DMS79 treated with DMSO at 0.1 percent for 48 hours (cell line): ENCODE measurements around the gene PITPNM2.

ENCODE experiments used
- DNase-seq: peaks from one replicate; lab custom pipeline; 2025; lab: John Stamatoyannopoulos, UW

PITPNM2 gene

GRCh38 chr12:123143736-123144461, 7.0 kb downstream of the PITPNM2 start:
- no peak for DNase-seq

DNA sequence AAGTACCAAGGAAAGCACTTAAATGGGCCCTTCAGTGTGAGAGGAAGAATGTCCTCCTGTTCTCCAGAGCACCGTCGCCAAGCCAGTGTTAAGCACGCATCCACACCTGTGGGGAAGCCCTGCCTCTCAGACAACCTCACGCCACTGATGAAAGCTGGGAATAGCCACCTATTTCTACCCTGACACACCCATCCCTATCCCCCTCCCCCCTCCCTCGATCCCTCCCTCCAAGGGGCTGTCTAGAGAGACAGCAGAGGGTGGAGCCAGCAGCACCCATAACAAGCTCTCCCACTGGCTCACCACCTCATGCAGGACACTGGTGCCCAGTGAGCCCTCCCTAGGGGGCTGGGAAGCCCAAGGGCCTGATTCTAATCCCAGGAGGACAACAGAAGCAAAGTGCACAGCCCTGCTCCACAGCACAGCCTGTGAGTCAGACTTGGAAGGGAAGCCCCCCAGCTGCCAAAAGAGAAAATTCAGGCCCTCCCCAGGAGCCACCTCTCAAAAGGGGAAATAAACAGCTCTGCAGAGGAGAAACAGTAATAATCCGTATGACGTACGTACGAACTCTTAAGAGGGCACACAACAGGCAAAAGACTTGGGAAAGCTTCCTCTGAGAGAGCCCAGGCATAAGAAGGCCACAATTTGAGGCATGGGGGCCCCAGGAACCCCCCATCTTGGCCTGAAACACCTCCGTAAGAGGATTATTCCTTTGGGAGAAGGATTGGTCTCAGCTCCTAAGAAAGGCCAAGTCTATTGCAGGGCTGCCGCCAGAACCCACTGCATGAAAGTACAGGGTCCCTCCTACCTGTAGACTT, 7.8 kb downstream of the PITPNM2 start:
- DNase-seq: peak; percentile 90

DNA sequence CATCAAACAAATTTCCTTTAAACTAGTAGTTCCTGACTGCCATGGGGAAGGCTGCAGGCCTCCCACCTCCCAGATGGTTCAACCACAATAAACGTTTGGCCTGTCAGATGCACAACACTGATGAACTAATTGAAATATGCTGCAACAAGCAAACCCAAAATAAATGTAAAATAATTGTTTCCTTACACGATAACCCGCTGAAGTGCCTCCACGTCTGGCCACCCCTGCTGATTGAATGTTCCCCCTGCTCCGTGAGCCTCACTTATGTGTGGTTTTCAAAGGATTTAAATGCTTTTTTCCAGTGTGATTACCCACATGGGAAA, 8.4 kb downstream of the PITPNM2 start:
- no peak for DNase-seq

GRCh38 chr12:123141615-123142517, 9.0 kb downstream of the PITPNM2 start:
- DNase-seq: peak; percentile 88

- DNase-seq: no peak
Observed at GRCh38 chr12:123140676-123141614, 9.9 kb downstream of the PITPNM2 start.

- DNase-seq: no peak
Observed at GRCh38 chr12:123139926-123140675, 10.8 kb downstream of the PITPNM2 start.

DNA sequence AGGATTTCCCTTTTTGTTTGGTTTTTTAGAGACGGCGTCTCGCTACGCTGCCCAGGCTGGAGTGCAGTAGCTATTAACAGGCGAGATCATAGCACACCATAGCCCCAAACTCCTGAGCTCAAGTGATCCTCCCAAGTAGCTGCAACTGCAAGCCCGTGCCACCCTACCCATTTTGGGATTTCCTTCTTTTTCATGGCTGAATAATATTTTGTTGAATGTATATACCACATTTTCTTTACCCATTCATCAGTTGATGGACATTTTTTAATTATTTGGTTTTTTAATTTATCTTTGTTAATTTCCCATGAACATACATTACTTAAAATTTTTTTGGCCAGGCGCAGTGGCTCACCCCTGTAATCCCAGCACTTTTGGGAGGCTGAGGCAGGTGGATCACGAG, 15.2 kb downstream of the PITPNM2 start:
- DNase-seq: no peak

- DNase-seq: no peak
Observed at GRCh38 chr12:123134826-123135225, 16.1 kb downstream of the PITPNM2 start.

DNA sequence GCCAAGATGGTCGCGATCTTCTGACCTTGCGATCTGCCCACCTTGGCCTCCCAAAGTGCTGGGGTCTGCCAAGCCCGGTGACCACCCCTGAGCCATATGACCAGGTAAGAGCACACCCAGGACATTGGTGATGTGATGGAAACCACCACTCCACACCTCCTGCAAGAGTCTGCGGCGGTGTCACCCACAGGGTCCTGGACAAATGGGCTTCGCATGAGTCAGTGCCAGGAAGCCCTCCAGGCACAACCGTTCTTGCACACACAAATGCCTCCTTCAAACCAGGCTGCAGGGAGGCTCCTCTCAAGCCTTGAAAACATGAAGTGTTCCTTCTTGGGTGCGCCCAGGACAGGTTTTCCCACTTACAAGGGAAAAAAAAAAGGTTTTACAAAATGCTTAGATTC, 16.6 kb downstream of the PITPNM2 start:
- peak; percentile 87 for DNase-seq

DNA sequence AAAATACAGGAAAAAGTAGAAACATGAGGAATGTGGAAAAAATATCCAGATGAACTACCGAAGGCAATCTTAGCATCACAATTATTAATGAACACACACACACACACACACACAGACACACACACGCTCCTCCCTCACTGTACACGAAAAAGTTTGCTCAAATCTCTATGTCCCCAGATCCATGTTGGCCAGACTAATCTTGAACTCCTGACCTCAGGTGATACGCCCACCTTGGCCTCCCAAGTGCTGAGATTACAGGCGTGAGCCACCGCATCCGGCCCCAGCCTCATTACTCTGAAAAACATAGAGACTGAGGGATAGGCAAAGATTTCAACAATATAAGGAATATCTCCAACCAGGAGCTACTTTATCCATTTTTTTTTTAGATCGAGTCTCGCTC, 17.2 kb downstream of the PITPNM2 start:
- no peak for DNase-seq

DNA sequence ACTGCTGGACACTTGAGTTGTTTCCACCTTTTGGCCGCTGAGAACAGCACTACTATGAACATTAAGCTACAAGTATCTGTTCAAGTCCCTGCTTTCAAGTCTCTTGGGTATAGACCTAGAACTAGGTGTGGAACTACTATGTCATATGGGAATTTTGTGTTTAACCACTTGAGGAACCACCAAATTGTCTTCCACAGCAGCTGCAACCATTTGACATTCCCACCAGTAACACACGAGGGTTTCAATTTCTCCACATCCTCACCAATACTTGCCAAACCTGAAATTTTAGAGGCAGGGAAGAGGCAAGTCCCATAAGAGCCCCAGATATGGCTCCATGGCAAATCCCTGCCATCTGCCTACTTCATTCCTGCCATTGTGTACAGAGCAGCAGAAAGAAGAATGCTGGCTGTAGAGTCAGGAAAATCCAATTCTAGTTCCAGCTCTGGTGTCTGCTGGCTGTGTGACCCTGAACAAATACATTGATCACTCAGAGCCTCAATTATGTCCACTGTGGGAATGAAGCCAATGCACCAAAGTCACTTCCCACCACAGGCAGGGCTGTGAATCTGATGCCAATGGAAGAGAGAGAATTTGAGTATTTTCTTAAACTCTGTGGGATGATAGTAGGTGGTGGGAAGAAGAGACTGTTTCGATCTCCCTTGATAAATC, 17.8 kb downstream of the PITPNM2 start:
- DNase-seq: peak; percentile 58

- DNase-seq: peak; percentile 99
Observed at GRCh38 chr12:123131879-123132402, 18.9 kb downstream of the PITPNM2 start.

DNA sequence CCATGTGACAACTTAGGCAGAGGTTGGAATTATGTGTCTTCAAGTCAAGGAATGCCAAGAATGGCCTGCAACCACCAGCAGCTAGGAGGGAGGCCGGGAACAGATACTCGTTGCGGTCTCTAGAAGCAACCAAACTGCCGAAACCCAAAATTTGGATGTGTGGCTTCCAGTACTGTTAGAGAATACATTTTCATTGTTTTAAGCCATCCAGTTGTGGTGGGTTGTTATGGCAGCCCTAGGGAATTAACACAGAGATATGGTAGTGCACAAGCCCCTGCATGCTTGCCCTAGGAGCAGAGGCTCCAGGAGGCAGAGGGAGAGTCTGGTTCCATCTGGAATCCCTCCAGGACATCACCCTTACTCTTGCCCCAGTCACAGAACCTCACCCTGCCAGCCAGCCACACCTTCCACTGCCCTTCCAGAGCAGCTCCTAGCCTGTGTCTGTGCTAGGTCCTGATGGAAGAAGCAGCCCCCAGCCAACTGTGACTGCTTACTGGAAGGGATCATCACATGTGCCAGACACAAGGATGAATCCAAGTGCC, 19.5 kb downstream of the PITPNM2 start:
- DNase-seq: no peak

GRCh38 chr12:123129621-123130020, 21.3 kb downstream of the PITPNM2 start:
- DNase-seq: no peak

GRCh38 chr12:123127182-123127495, 23.8 kb downstream of the PITPNM2 start:
- DNase-seq: no peak

DNA sequence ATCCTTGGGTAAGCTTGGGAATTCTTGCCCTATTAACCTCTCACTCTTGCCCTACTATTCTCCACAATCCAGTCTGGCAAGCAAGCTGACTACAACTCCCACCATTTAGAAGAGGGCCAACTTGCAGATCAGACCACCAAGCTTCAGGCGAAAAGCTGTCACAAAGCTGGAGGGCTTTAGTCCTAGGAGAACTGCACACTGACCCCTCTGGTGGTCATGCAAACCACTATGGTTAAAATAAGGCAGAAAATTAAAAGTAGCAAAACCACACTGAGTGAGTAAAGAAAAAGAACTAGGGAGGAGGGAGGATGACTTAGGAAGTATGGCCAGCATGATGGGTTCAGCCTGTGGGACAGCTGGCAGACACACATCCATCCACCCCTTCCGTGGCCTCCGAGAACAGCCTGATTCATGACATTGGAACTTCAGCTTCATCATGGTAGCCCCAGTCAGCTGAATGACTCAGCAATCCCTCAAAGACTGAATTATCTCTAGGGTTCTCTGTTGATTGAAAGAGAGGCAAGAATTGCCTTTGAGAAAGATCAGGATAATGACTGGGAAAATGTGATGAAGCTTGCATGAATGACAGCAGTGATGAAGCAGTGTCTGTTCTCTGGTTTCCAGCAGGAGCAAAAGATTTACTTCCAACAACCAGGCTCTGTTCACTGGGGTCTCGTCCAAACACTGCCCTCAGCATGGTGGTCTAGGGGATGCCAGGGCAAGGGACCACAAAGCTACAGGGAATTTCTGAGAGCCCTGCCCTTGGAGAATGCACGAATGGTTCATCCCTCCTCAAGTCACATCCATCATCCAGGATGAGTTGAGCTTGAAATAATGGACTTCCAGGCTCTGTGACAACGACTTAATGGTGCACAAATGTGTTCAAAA, 24.4 kb downstream of the PITPNM2 start:
- DNase-seq: no peak

DNA sequence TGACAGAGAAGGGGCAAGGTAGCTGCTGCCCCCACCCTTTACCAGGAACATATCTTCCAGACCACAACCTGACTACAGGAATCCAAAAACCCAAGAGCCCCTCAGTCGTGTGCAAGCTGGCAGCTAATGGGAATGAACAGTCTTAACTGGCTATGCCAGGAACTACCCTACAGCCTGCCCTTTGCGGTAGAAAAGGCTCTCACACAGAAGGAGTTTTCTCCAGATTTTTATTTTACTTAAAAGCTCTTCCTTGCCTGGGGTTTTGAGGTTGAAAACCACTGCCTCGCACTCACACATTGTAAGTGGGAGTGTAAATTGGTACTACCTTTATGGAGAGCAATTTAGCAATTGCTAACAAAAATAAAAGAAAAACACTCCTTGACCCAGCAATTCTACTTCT, 28.3 kb downstream of the PITPNM2 start:
- no peak for DNase-seq

DNA sequence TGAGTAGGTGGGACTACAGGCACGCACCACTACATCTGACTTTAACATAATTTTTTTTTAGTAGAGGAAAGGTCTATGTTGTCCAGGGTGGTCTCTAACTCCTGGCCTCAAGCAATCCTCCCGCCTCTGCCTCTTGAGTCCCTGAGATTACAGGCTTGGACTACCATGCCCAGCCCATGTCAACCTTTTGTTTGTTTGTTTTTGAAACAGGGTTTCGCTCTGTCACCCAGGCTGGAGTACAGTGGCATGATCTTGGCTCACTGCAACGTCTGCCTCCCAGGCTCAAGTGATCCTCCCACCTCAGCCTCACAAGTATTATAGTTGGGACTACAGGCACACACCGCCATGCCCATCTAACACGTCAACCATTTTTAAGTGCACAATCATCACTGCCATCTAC, 29.2 kb downstream of the PITPNM2 start:
- no peak for DNase-seq
